ENCODE data around the gene MSL1. TPM values are rescaled to one million over a fixed set of nuclear protein-coding genes. Genes with fewer than 3 reads are reported as not detected.

Gene MSL1
- total and polyA plus RNA-seq, 2 donors (not counting 1 experiment from before 2014, with no cell fraction given), result 52.4 to 86.3 TPM

GRCh38 chr17:40104594-40105486 is 16.9 kb upstream of the MSL1 start:
- Histone ChIP-seq H3K79me2 (ENCODE audit: control insufficient read depth, insufficient read depth, low read length) (peaks cover 5% of the 10 kb centered on the region), H3K9me3 (ENCODE audit: control insufficient read depth, insufficient read depth, low read depth, low read length) (no peaks in the 10 kb centered on the region), H3K36me3 (ENCODE audit: control insufficient read depth, insufficient read depth, low read length) (no peaks in the 10 kb centered on the region), H3K4me2 (ENCODE audit: extremely low read depth, insufficient read depth, low read length) (no peak overlapping the region), H3K27ac (ENCODE audit: insufficient read depth, low read length) (no peak overlapping the region), H3K27me3 (ENCODE audit: control insufficient read depth, insufficient read depth, low read length) (no peaks in the 10 kb centered on the region), H4K20me1 (ENCODE audit: control insufficient read depth, extremely low read depth, insufficient read depth, low read length) (no peaks in the 10 kb centered on the region), H3K4me3 (replicated peaks in 1 of 4; ENCODE audit: control extremely low read depth in 1 of 4, insufficient read depth in 1 of 4, low read depth in 3 of 4, low read length in 4 of 4) (no peak overlapping the region), H2AFZ (ENCODE audit: low read length) (no peak overlapping the region), H3K9ac (ENCODE audit: insufficient read depth, low read length) (no peak overlapping the region), H3K4me1 (ENCODE audit: control insufficient read depth, extremely low read depth, insufficient read depth, low read length) (peaks cover 31% of the 10 kb centered on the region)
- TF ChIP-seq CTCF (conservative IDR thresholded peaks at IDR 0.05 in 1 of 2, IDR thresholded peaks at IDR 0.05 in 1 of 2; ENCODE audit: low read depth in 1 of 2, low read length in 2 of 2), result no peak
- DNase-seq (ENCODE audit: low read depth in 2 of 2), result no peak

GRCh38 chr17:40105861-40106759 is 15.7 kb upstream of the MSL1 start:
- Histone ChIP-seq H3K9ac (ENCODE audit: insufficient read depth, low read length) (no peak overlapping the region), H3K27ac (ENCODE audit: insufficient read depth, low read length) (peak overlapping the region; percentile 40), H3K4me2 (ENCODE audit: extremely low read depth, insufficient read depth, low read length) (peak overlapping the region; percentile 33), H3K4me1 (ENCODE audit: control insufficient read depth, extremely low read depth, insufficient read depth, low read length) (peaks cover 40% of the 10 kb centered on the region), H3K79me2 (ENCODE audit: control insufficient read depth, insufficient read depth, low read length) (no peaks in the 10 kb centered on the region), H3K4me3 (replicated peaks in 1 of 4; ENCODE audit: control extremely low read depth in 1 of 4, insufficient read depth in 1 of 4, low read depth in 3 of 4, low read length in 4 of 4) (no peak overlapping the region), H3K27me3 (ENCODE audit: control insufficient read depth, insufficient read depth, low read length) (no peaks in the 10 kb centered on the region), H2AFZ (ENCODE audit: low read length) (peak overlapping the region; percentile 42), H4K20me1 (ENCODE audit: control insufficient read depth, extremely low read depth, insufficient read depth, low read length) (no peaks in the 10 kb centered on the region), H3K36me3 (ENCODE audit: control insufficient read depth, insufficient read depth, low read length) (no peaks in the 10 kb centered on the region), H3K9me3 (ENCODE audit: control insufficient read depth, insufficient read depth, low read depth, low read length) (no peaks in the 10 kb centered on the region)
- DNase-seq (ENCODE audit: low read depth in 2 of 2), result no peak
- no peak for TF ChIP-seq EZH2 (IDR thresholded peaks at IDR 0.05; ENCODE audit: low read length, missing control alignments)
- no peak for TF ChIP-seq CTCF (conservative IDR thresholded peaks at IDR 0.05 in 1 of 2, IDR thresholded peaks at IDR 0.05 in 1 of 2; ENCODE audit: low read depth in 1 of 2, low read length in 2 of 2)
